Vagina (tissue), 2 donors: ENCODE results near the gene THSD7B. TPM values are rescaled to one million over a fixed set of nuclear protein-coding genes. Genes with fewer than 3 reads are reported as not detected.

ENCODE experiments used
- DNase-seq, 2 donors: peaks; one replicate each; pipeline ENCODE4 v3.0.0-alpha.2; 2017; ENCODE audit errors: extremely low spot score in 2 of 2
- H3K27ac ChIP-seq: fragments of 200-600 bp; sonication (generic); one replicate; pipeline ENCODE4 v1.5.1; 2019
- H3K27me3 ChIP-seq: fragments of 200-600 bp; sonication (generic); one replicate; pipeline ENCODE4 v1.5.1; 2019
- H3K36me3 ChIP-seq, 2 donors: fragments of 200-600 bp; sonication (generic); one replicate each; pipeline ENCODE4 v1.5.1; 2017 to 2019
- H3K4me1 ChIP-seq: fragments of 200-600 bp; sonication (generic); one replicate; pipeline ENCODE4 v1.5.1; 2019
- H3K4me3 ChIP-seq, 2 donors: fragments of 200-600 bp; sonication (generic); 1 replicate in 1 of 2; 2 replicates in 1 of 2; pipeline ENCODE4 v1.5.1; 2016 to 2019
- H3K9me3 ChIP-seq: fragments of 200-600 bp; sonication (generic); one replicate; pipeline ENCODE4 v1.5.1; 2019
- POLR2A ChIP-seq, 2 donors: fragments of 450-650 bp; IDR thresholded peaks; one replicate each; pipeline ENCODE4 v1.6.1; 2017; ENCODE audit warnings: antibody characterized with exemption in 2 of 2, mild to moderate bottlenecking in 2 of 2, moderate library complexity in 2 of 2
- POLR2AphosphoS5 ChIP-seq, 2 donors: sonication (generic); formaldehyde crosslinking; IDR thresholded peaks; one replicate each; pipeline ENCODE4 v1.9.0; 2017; ENCODE audit warnings: antibody characterized with exemption in 2 of 2, mild to moderate bottlenecking in 2 of 2, low read depth in 1 of 2; ENCODE audit not compliant: insufficient read depth in 1 of 2
- intact Hi-C: fragments of 100-400 bp; cut with DNase I; formaldehyde crosslinking; loops from one replicate; pipeline ENCODE4 v1.15.1; 2023
- total RNA-seq: library from RNA; depleted of rRNA; stranded (reverse); fragments of >200 nt; gene quantifications from one replicate; pipeline ENCODE4 v1.2.3, GENCODE V29; 2016
- TF ChIP-seq, protein P1 (sequence below), 3 experiments: fragments of 450-650 bp in 2 of 3; fragments of 200-600 bp in 1 of 3; sonication (generic) in 1 of 3; IDR thresholded peaks; one replicate each; pipeline ENCODE4 v1.5.1; 2017 to 2019; ENCODE audit warnings: antibody characterized with exemption in 3 of 3, mild to moderate bottlenecking in 2 of 3, moderate library complexity in 2 of 3

Gene THSD7B
- total RNA-seq, 1 donor from 2014 or later, result 0.49 TPM

DNA sequence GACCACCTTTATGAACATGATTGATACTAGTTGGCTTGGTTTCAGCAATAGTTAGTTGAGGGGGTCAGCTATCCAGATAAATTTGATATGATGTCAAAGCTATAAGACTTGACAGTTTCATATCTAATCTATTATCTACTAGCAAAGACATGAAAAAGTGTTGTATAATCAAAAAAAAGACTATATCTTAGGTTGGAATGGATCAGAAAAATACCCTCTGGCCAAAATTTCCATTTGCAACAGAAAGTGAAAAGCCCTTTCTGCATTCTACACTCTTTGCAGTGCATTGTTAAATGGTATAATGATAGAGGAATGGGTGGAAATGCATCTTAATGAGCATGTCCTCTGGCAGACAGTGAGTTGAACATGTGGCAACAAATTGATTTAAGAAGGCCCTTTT lies 242.6 kb downstream of the THSD7B start:
- DNase-seq, result no peak
- intact Hi-C loops, result no loop called here
- no peaks in the 10 kb centered on the region for H3K27me3 ChIP-seq

DNA sequence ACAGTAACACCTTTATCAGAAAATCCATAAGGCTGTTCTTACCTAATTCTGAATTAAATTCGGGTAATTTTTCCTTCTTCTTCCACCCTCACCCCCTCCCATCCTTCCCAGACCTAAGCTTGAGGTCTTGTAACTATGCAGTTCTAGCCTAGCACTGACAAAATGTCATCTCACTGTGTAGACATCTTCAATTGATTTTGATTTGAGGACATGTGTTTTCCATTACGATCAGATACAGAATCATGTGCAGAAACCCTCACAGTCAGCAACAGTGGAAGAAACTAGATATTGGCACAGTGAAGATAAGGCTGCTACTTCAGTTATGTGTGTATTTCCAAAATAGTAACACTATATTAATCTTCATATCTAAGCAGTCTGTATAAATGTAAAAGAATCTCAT lies 244.6 kb downstream of the THSD7B start:
- intact Hi-C loops, result no loop called here

More for the DNA sequence above, 242.6 kb downstream of the THSD7B start:
- TF ChIP-seq POLR2A (IDR thresholded peaks at IDR 0.05), result no peak
- TF ChIP-seq, protein P1, sequence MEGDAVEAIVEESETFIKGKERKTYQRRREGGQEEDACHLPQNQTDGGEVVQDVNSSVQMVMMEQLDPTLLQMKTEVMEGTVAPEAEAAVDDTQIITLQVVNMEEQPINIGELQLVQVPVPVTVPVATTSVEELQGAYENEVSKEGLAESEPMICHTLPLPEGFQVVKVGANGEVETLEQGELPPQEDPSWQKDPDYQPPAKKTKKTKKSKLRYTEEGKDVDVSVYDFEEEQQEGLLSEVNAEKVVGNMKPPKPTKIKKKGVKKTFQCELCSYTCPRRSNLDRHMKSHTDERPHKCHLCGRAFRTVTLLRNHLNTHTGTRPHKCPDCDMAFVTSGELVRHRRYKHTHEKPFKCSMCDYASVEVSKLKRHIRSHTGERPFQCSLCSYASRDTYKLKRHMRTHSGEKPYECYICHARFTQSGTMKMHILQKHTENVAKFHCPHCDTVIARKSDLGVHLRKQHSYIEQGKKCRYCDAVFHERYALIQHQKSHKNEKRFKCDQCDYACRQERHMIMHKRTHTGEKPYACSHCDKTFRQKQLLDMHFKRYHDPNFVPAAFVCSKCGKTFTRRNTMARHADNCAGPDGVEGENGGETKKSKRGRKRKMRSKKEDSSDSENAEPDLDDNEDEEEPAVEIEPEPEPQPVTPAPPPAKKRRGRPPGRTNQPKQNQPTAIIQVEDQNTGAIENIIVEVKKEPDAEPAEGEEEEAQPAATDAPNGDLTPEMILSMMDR (IDR thresholded peaks at IDR 0.05), result no peak
- no peak for TF ChIP-seq POLR2AphosphoS5 (IDR thresholded peaks at IDR 0.05; ENCODE audit: insufficient read depth in 1 of 2, low read depth in 1 of 2)
- H3K9me3 ChIP-seq, result no peaks in the 10 kb centered on the region
- H3K27ac ChIP-seq, result no peak overlapping the region
- no peak overlapping the region for H3K4me3 ChIP-seq
- H3K36me3 ChIP-seq, result no peaks in the 10 kb centered on the region
- no peaks in the 10 kb centered on the region for H3K4me1 ChIP-seq

DNA sequence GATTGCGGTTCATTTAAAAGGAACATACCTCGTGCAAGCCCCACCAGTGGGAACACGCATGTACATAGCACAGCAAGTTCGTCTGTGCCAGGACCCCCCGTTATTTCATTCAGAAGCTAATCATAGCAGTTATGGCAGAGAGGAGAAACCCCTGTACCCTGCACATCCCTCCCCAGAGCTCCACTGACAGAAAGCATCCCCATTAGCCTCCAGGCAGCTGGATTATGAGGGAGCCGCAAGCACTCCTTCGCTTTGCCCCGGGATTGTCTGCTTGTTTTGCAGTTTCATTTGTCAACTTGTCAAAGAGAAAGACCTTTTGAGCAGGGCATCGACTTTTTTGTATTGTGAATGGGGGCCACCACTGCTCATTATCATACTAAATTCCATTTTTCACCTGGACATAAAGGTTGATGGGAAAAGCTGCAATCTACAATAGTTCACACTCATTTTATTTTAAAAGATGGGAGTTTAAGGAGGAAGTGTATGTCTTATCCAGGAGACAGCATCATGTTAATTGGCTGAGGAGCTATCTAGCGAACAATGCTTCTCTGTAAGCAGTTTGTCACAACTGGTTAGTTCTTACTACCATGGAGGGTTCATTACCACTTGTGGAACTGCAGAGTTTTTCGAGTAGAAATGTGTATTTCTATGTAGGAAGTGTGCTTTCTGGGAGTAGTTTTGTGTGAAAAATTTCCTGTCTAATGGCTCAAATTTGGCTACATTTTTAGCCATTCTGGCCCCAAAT lies 255.3 kb downstream of the THSD7B start:
- Histone ChIP-seq H3K9me3 (no peaks in the 10 kb centered on the region), H3K36me3 (no peaks in the 10 kb centered on the region), H3K27me3 (no peaks in the 10 kb centered on the region), H3K27ac (no peak overlapping the region), H3K4me3 (no peak overlapping the region), H3K4me1 (no peaks in the 10 kb centered on the region)
- intact Hi-C loops, result no loop called here
- TF ChIP-seq POLR2AphosphoS5 (IDR thresholded peaks at IDR 0.05; ENCODE audit: insufficient read depth in 1 of 2, low read depth in 1 of 2) (no peak), POLR2A (IDR thresholded peaks at IDR 0.05) (no peak)
- TF ChIP-seq, protein P1 (IDR thresholded peaks at IDR 0.05), result no peak
- no peak for DNase-seq

More for the DNA sequence above, 244.6 kb downstream of the THSD7B start:
- H3K4me1 ChIP-seq, result no peaks in the 10 kb centered on the region
- H3K9me3 ChIP-seq, result no peaks in the 10 kb centered on the region
- no peak for TF ChIP-seq POLR2AphosphoS5 (IDR thresholded peaks at IDR 0.05; ENCODE audit: insufficient read depth in 1 of 2, low read depth in 1 of 2)
- TF ChIP-seq, protein P1 (IDR thresholded peaks at IDR 0.05), result no peak
- no peak for TF ChIP-seq POLR2A (IDR thresholded peaks at IDR 0.05)
- no peaks in the 10 kb centered on the region for H3K36me3 ChIP-seq
- no peak overlapping the region for H3K4me3 ChIP-seq
- H3K27me3 ChIP-seq, result no peaks in the 10 kb centered on the region
- DNase-seq, result no peak
- H3K27ac ChIP-seq, result no peak overlapping the region

DNA sequence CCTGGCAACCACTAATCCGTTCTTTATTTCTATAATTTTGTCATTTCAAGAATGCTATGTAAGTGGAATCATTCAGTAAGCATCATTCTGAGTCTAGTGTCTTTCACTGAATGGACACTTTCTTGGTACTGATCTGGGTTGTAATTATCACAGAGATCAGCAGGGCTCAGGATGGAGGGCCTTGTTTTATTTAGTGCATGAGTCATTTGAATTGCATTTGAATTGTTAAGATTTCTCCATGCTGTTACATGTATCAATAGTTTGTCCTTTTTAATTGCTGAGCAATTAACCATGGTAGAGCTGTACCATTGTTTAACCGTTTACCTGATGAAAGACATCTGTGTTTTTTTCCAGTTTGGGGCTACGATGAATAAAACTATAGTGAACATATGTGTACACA lies 256.4 kb downstream of the THSD7B start:
- Histone ChIP-seq H3K27ac (no peak overlapping the region), H3K27me3 (no peaks in the 10 kb centered on the region), H3K36me3 (no peaks in the 10 kb centered on the region), H3K4me3 (no peak overlapping the region), H3K9me3 (no peaks in the 10 kb centered on the region), H3K4me1 (no peaks in the 10 kb centered on the region)
- no peak for TF ChIP-seq POLR2A (IDR thresholded peaks at IDR 0.05)
- TF ChIP-seq, protein P1 (IDR thresholded peaks at IDR 0.05), result no peak
- no peak for TF ChIP-seq POLR2AphosphoS5 (IDR thresholded peaks at IDR 0.05; ENCODE audit: insufficient read depth in 1 of 2, low read depth in 1 of 2)
- DNase-seq, result no peak
- intact Hi-C loops, result no loop called here

DNA sequence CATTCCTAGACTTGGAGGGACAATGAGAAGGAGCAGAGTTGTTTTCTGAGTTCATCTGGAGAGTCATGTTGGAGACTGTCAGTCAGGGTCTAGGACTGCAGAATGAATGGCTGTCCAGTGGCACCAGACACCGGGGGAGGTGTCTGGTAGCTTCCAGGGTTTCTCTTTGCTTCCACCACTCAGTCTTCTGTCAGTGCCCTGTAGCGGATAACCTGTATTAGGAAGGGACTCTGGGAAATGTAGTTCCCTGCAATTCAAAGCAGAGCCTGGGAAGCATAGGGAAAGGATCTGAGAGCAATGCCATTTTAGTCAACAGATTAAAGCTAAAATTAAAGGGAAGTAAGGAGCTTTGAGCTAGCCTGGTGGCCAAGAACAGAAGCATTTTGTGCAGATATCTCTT lies 257.9 kb downstream of the THSD7B start:
- Histone ChIP-seq H3K4me1 (no peaks in the 10 kb centered on the region), H3K27me3 (no peaks in the 10 kb centered on the region), H3K9me3 (no peaks in the 10 kb centered on the region), H3K27ac (no peak overlapping the region), H3K4me3 (no peak overlapping the region), H3K36me3 (no peaks in the 10 kb centered on the region)
- DNase-seq, result no peak
- TF ChIP-seq POLR2AphosphoS5 (IDR thresholded peaks at IDR 0.05; ENCODE audit: insufficient read depth in 1 of 2, low read depth in 1 of 2) (no peak), POLR2A (IDR thresholded peaks at IDR 0.05) (no peak)
- TF ChIP-seq, protein P1 (IDR thresholded peaks at IDR 0.05), result no peak
- intact Hi-C loops, result no loop called here
